ENCODE data around the gene SEMA5B.

Gene SEMA5B

DNA sequence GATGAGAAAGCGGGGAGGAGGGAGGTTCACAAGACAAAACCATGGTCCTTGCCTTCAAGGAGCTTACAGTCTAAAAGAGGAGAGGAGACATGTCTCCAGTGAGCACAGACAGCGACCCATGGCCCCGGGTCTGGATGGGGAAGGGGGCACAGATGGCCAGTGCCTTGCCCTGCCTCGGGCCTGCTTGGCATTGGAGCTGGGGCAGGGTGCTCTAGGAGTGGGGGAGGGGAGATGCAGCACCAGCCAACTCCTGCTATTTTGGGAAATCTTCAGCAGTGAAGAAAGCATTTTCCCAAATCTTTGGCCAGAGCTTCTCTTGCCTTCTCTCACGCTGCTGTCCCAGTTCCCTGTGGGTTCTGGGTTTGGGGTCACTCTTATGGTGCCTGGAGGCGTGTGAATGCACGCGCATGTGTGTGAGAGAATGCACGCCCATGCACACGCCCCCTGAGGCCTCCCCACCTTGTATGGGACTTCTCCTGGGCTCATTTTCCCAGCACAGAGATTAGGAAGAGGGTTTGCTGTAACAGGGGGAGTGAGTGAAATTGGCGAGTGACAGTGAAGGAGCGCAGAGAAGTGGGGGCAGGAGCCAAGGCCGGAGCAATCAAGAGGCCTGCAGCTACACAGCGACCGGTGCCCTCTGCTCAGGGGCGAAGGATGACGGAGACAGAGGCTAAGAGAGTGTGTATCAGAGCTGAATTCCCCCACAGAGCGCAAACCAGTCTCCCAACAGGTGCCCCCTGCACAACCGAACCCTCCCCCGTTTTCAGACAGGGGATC, 71.5 kb downstream of the SEMA5B start:
- Histone ChIP-seq H3K27me3 (ENCODE audit: low read length) (no peaks in the 10 kb centered on the region), H4K20me1 (ENCODE audit: low read depth, low read length) (no peaks in the 10 kb centered on the region), H3K9me2 (replicated peaks; ENCODE audit: insufficient read depth, low read length) (no peaks in the 10 kb centered on the region), H3K27ac (ENCODE audit: low read depth, low read length) (no peak overlapping the region), H2AFZ (ENCODE audit: low read depth, low read length, severe bottlenecking) (no peak overlapping the region), H3K79me2 (ENCODE audit: insufficient read depth, low read length) (no peaks in the 10 kb centered on the region), H3K4me2 (ENCODE audit: low read depth, low read length, poor library complexity, severe bottlenecking) (no peak overlapping the region), H3K36me3 (ENCODE audit: low read length) (no peaks in the 10 kb centered on the region), H3F3A (ENCODE audit: insufficient read depth) (no peaks in the 10 kb centered on the region), H3K9ac (ENCODE audit: low read length) (no peak overlapping the region), H3K4me3 (ENCODE audit: insufficient read depth, low read length, poor library complexity, severe bottlenecking) (no peak overlapping the region), H3K9me3 (ENCODE audit: insufficient read depth, low read length) (no peaks in the 10 kb centered on the region)
- TF ChIP-seq EZH2phosphoT487 (conservative IDR thresholded peaks at IDR 0.05; ENCODE audit: low read length), result no peak
- TF ChIP-seq, protein P1, sequence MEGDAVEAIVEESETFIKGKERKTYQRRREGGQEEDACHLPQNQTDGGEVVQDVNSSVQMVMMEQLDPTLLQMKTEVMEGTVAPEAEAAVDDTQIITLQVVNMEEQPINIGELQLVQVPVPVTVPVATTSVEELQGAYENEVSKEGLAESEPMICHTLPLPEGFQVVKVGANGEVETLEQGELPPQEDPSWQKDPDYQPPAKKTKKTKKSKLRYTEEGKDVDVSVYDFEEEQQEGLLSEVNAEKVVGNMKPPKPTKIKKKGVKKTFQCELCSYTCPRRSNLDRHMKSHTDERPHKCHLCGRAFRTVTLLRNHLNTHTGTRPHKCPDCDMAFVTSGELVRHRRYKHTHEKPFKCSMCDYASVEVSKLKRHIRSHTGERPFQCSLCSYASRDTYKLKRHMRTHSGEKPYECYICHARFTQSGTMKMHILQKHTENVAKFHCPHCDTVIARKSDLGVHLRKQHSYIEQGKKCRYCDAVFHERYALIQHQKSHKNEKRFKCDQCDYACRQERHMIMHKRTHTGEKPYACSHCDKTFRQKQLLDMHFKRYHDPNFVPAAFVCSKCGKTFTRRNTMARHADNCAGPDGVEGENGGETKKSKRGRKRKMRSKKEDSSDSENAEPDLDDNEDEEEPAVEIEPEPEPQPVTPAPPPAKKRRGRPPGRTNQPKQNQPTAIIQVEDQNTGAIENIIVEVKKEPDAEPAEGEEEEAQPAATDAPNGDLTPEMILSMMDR (IDR thresholded peaks at IDR 0.05; ENCODE audit: insufficient read depth, low read length, poor library complexity, severe bottlenecking), result no peak

DNA sequence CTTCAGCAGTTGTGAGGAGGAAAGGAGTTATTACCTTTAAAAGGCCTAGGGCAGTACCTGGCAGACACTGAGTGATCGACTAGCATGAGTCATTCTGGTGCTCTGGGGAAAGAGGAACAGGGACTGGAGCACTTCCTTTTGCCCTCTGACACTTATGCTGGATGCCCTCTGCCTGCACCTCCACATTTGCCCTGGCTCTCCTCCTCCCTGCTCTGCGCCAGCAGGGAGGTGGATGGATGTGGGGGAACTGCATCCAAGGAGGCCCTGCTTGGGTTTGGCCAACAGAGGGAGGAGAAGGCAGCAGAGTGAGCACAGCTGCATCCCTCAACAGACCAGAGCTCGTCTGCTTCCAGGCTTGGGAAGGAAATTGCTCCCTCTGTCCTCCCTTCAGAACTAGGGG, 75.0 kb downstream of the SEMA5B start:
- Histone ChIP-seq H3K4me3 (ENCODE audit: insufficient read depth, low read length, poor library complexity, severe bottlenecking) (no peak overlapping the region), H3K27me3 (ENCODE audit: low read length) (no peaks in the 10 kb centered on the region), H3K27ac (ENCODE audit: low read depth, low read length) (no peak overlapping the region), H4K20me1 (ENCODE audit: low read depth, low read length) (no peaks in the 10 kb centered on the region), H3K9ac (ENCODE audit: low read length) (no peak overlapping the region), H3K4me2 (ENCODE audit: low read depth, low read length, poor library complexity, severe bottlenecking) (no peak overlapping the region), H3K79me2 (ENCODE audit: insufficient read depth, low read length) (no peaks in the 10 kb centered on the region), H3K9me3 (ENCODE audit: insufficient read depth, low read length) (no peaks in the 10 kb centered on the region), H3K9me2 (replicated peaks; ENCODE audit: insufficient read depth, low read length) (no peaks in the 10 kb centered on the region), H3K36me3 (ENCODE audit: low read length) (no peaks in the 10 kb centered on the region), H2AFZ (ENCODE audit: low read depth, low read length, severe bottlenecking) (no peak overlapping the region), H3F3A (ENCODE audit: insufficient read depth) (no peaks in the 10 kb centered on the region)
- TF ChIP-seq, protein P1 (IDR thresholded peaks at IDR 0.05; ENCODE audit: insufficient read depth, low read length, poor library complexity, severe bottlenecking), result no peak
- TF ChIP-seq EZH2phosphoT487 (conservative IDR thresholded peaks at IDR 0.05; ENCODE audit: low read length), result no peak

- no peak overlapping the region for H3K9ac ChIP-seq (ENCODE audit: low read length)
- no peak overlapping the region for H2AFZ ChIP-seq (ENCODE audit: low read depth, low read length, severe bottlenecking)
- no peaks in the 10 kb centered on the region for H3K9me3 ChIP-seq (ENCODE audit: insufficient read depth, low read length)
- H3K27me3 ChIP-seq (ENCODE audit: low read length), result no peaks in the 10 kb centered on the region
- H3K4me3 ChIP-seq (ENCODE audit: insufficient read depth, low read length, poor library complexity, severe bottlenecking), result no peak overlapping the region
- no peaks in the 10 kb centered on the region for H3K79me2 ChIP-seq (ENCODE audit: insufficient read depth, low read length)
- H3K27ac ChIP-seq (ENCODE audit: low read depth, low read length), result no peak overlapping the region
- TF ChIP-seq, protein P1 (IDR thresholded peaks at IDR 0.05; ENCODE audit: insufficient read depth, low read length, poor library complexity, severe bottlenecking), result no peak
- no peak overlapping the region for H3K4me2 ChIP-seq (ENCODE audit: low read depth, low read length, poor library complexity, severe bottlenecking)
- no peaks in the 10 kb centered on the region for H4K20me1 ChIP-seq (ENCODE audit: low read depth, low read length)
- no peaks in the 10 kb centered on the region for H3F3A ChIP-seq (ENCODE audit: insufficient read depth)
- H3K9me2 ChIP-seq (replicated peaks; ENCODE audit: insufficient read depth, low read length), result no peaks in the 10 kb centered on the region
- H3K36me3 ChIP-seq (ENCODE audit: low read length), result no peaks in the 10 kb centered on the region
These were observed 79.2 kb downstream of the SEMA5B start for GRCh38 chr3:122948408-122948807.
